Liver (tissue), 9 donors: ENCODE results near the gene MTERF4. TPM values are rescaled to one million over a fixed set of nuclear protein-coding genes. Genes with fewer than 3 reads are reported as not detected.

ENCODE experiments used
- DNase-seq: peaks from one replicate; pipeline ENCODE4 v3.0.0-alpha.2; 2017; ENCODE audit warnings: low spot score
- H3K27ac ChIP-seq, 2 donors: one replicate each; pipeline ENCODE4 v1.7.0; 2013; ENCODE audit warnings: inconsistent platforms in 2 of 2, low read length in 2 of 2, control low read depth in 1 of 2, low read depth in 1 of 2, mild to moderate bottlenecking in 1 of 2
- H3K27me3 ChIP-seq, 4 donors: one replicate each; pipeline versions ENCODE4 v1.6.1 to v1.7.0; 2013; ENCODE audit warnings: low read length in 3 of 4, inconsistent platforms in 1 of 4, mild to moderate bottlenecking in 1 of 4, moderate library complexity in 1 of 4; ENCODE audit not compliant: control insufficient read depth in 4 of 4, insufficient read depth in 4 of 4
- H3K36me3 ChIP-seq, 4 donors: one replicate each; pipeline versions ENCODE4 v1.6.1 to v1.7.0; 2013; ENCODE audit warnings: low read length in 3 of 4, mild to moderate bottlenecking in 3 of 4, low read depth in 1 of 4, moderate library complexity in 1 of 4; ENCODE audit not compliant: control insufficient read depth in 4 of 4, insufficient read depth in 3 of 4
- H3K4me1 ChIP-seq, 4 donors: one replicate each; pipeline versions ENCODE4 v1.6.1 to v1.7.0; 2013; ENCODE audit warnings: low read length in 3 of 4, mild to moderate bottlenecking in 3 of 4, moderate library complexity in 1 of 4; ENCODE audit not compliant: control insufficient read depth in 4 of 4, insufficient read depth in 4 of 4
- H3K4me3 ChIP-seq, 3 donors: one replicate each; pipeline versions ENCODE4 v1.6.1 to v1.7.0; 2013; ENCODE audit warnings: low read length in 3 of 3, control low read depth in 1 of 3, low read depth in 1 of 3, mild to moderate bottlenecking in 1 of 3
- H3K9ac ChIP-seq, 2 donors: one replicate each; pipeline ENCODE4 v1.7.0; 2013; ENCODE audit warnings: low read length in 2 of 2, mild to moderate bottlenecking in 2 of 2, moderate library complexity in 2 of 2, control low read depth in 1 of 2, low read depth in 1 of 2
- H3K9me3 ChIP-seq, 4 donors: one replicate each; pipeline versions ENCODE4 v1.6.1 to v1.7.0; 2013; ENCODE audit warnings: low read length in 3 of 4; ENCODE audit not compliant: control insufficient read depth in 4 of 4
- ATF3 ChIP-seq: IDR thresholded peaks from 2 replicates; pipeline ENCODE4 v1.6.1; 2016; ENCODE audit warnings: antibody characterized with exemption
- CTCF ChIP-seq: fragments of 150-350 bp; IDR thresholded peaks from 2 replicates; pipeline ENCODE4 v1.5.1; 2017; ENCODE audit warnings: improper control_type of control experiment, low read depth, low read length; ENCODE audit not compliant: missing input control
- EGR1 ChIP-seq, 2 donors: IDR thresholded peaks; 2 replicates each; pipeline ENCODE4 v1.6.1; 2016 to 2018; ENCODE audit warnings: antibody characterized with exemption in 2 of 2, low read depth in 2 of 2
- FOXA1 ChIP-seq: IDR thresholded peaks from 2 replicates; pipeline ENCODE4 v1.6.1; 2016; ENCODE audit warnings: antibody characterized with exemption
- GABPA ChIP-seq, 2 donors: IDR thresholded peaks in 1 of 2; conservative IDR thresholded peaks in 1 of 2; 2 replicates each; pipeline ENCODE4 v1.6.1; 2016; ENCODE audit warnings: antibody characterized with exemption in 2 of 2, mild to moderate bottlenecking in 1 of 2, moderate library complexity in 1 of 2
- HNF4A ChIP-seq, 2 donors: conservative IDR thresholded peaks; 2 replicates each; pipeline ENCODE4 v1.6.1; 2016; ENCODE audit warnings: antibody characterized with exemption in 2 of 2, mild to moderate bottlenecking in 2 of 2
- MAX ChIP-seq: IDR thresholded peaks from 2 replicates; pipeline ENCODE4 v1.6.1; 2016; ENCODE audit warnings: antibody characterized with exemption
- REST ChIP-seq: IDR thresholded peaks from 2 replicates; pipeline ENCODE4 v1.6.1; 2016; ENCODE audit warnings: antibody characterized with exemption, mild to moderate bottlenecking
- RXRA ChIP-seq, 2 donors: IDR thresholded peaks; 2 replicates each; pipeline ENCODE4 v1.6.1; 2017 to 2018; ENCODE audit warnings: antibody characterized with exemption in 2 of 2, mild to moderate bottlenecking in 1 of 2
- SP1 ChIP-seq: IDR thresholded peaks from 2 replicates; pipeline ENCODE4 v1.6.1; 2018; ENCODE audit warnings: antibody characterized with exemption, mild to moderate bottlenecking
- TAF1 ChIP-seq: conservative IDR thresholded peaks from 2 replicates; pipeline ENCODE4 v1.6.1; 2016; ENCODE audit warnings: antibody characterized with exemption, mild to moderate bottlenecking
- YY1 ChIP-seq: IDR thresholded peaks from 2 replicates; pipeline ENCODE4 v1.6.1; 2016; ENCODE audit warnings: antibody characterized with exemption, mild to moderate bottlenecking
- ZBTB33 ChIP-seq: IDR thresholded peaks from 2 replicates; pipeline ENCODE4 v1.6.1; 2016; ENCODE audit warnings: antibody characterized with exemption
- WGBS: extraction: QIAGEN DNeasy Blood & Tissue Kit; methylation state at CpG from one replicate; pipeline ENCODE4 v1.1.7; 2013; 5-methylcytosine and 5-hydroxymethylcytosine counted together
- polyA plus RNA-seq, 2 donors: library from polyadenylated mRNA; stranded (reverse) in 1 of 2; unstranded in 1 of 2; fragments of 200-250 nt in 1 of 2; fragments of >200 nt in 1 of 2; fragmentation: Nextera tagmentation in 1 of 2; extraction: Ambion mirVana in 1 of 2; gene quantifications; one replicate each; pipeline versions ENCODE4 v1.2.1 to v1.2.3, GENCODE V29; 2013 to 2015
- total RNA-seq, 2 donors: library from RNA; depleted of rRNA; stranded (reverse); fragments of >200 nt; gene quantifications; one replicate each; pipeline ENCODE4 v1.2.3, GENCODE V29; 2014
- donor health status: healthy.
- donor health status: healthy.
- donor health status: healthy.
- donor health status: healthy.
- donor health status: healthy.

The MTERF4 gene
- total and polyA plus RNA-seq, 4 donors, result 13.3 to 36.7 (median 20.3) TPM

- DNase-seq, result no peak
- 98% methylated on average over 14 of the region's 14 CpGs for WGBS
- H3K4me3 ChIP-seq, result no peak overlapping the region
Observed at GRCh38 chr2:241141214-241141770, 39.2 kb upstream of the MTERF4 start.

More at GRCh38 chr2:241141214-241141770, 39.2 kb upstream of the MTERF4 start:
- H3K9me3 ChIP-seq, result no peaks in the 10 kb centered on the region
- H3K9ac ChIP-seq, result no peak overlapping the region
- H3K4me1 ChIP-seq, result peaks cover 0 to 2% (median 2%) of the 10 kb centered on the region in 4 donors
- no peak overlapping the region for H3K27ac ChIP-seq
- H3K27me3 ChIP-seq, result no peaks in the 10 kb centered on the region
- no peak for TF ChIP-seq GABPA (IDR thresholded peaks at IDR 0.05 in 1 of 2, conservative IDR thresholded peaks at IDR 0.05 in 1 of 2)
- no peak for TF ChIP-seq ATF3
- TF ChIP-seq REST, result no peak
- no peak for TF ChIP-seq TAF1
- no peak for TF ChIP-seq MAX
- TF ChIP-seq FOXA1, result no peak
- no peak for TF ChIP-seq CTCF
- no peak for TF ChIP-seq YY1
- no peak for TF ChIP-seq RXRA (IDR thresholded peaks at IDR 0.05)
- no peak for TF ChIP-seq SP1
- TF ChIP-seq EGR1 (IDR thresholded peaks at IDR 0.05; ENCODE audit: low read depth in 2 of 2), result no peak
- TF ChIP-seq ZBTB33, result no peak
- TF ChIP-seq HNF4A (conservative IDR thresholded peaks at IDR 0.05), result no peak
- H3K36me3 ChIP-seq, result peaks cover 0 to 4% (median 0%) of the 10 kb centered on the region in 4 donors
